Inferior parietal cortex (tissue), 1 donor: Measurements from ENCODE around the gene GTF2A1.

Experiments
- DNase-seq: peaks from one replicate; pipeline ENCODE4 v3.0.0-alpha.2; 2016; ENCODE audit errors: extremely low spot score

Gene GTF2A1

GRCh38 chr14:81137316-81137715 lies 83.4 kb downstream of the GTF2A1 start:
- DNase-seq = no peak

DNA sequence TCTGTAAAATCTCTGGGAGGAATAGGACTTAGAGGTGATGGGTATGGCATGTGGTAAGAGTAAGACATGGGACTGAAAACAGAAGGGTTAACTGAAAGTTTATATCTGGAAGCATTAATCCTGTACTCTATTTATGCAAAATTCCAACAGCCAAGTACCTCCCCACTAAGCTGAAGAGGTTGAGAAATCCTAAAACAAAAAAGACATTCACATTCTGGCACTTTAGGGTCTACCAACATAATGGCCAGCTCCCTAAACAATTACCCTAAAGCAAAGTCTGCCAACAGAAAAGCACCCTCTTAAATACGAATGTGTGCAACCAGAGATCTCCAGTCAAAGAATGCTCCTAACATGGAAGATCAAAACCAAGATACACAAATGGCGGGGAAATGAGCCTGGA lies 87.4 kb downstream of the GTF2A1 start:
- DNase-seq = no peak

- no peak for DNase-seq
Measured at GRCh38 chr14:81132468-81132867, 88.3 kb downstream of the GTF2A1 start.

DNA sequence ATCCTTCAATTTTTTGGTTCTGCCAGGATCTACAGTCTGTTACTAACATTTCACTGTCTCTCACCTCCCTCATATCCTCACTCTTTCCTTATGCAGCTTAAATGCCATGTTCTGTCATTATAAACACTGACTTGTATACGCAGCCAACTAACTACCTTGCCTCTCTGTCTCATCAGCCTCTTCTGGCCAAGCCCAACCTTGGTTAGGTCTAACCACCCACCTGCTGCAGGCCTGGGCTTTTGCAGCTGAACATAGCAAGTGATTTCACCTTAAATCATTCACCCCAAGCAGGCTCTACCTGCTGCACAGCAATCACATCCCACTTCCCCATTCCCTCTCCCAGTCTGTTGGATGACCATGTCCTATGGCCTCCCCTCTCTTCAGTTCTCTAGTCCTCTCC lies 91.5 kb downstream of the GTF2A1 start:
- DNase-seq = no peak

GRCh38 chr14:81127785-81128184 lies 93.0 kb downstream of the GTF2A1 start:
- no peak for DNase-seq

DNA sequence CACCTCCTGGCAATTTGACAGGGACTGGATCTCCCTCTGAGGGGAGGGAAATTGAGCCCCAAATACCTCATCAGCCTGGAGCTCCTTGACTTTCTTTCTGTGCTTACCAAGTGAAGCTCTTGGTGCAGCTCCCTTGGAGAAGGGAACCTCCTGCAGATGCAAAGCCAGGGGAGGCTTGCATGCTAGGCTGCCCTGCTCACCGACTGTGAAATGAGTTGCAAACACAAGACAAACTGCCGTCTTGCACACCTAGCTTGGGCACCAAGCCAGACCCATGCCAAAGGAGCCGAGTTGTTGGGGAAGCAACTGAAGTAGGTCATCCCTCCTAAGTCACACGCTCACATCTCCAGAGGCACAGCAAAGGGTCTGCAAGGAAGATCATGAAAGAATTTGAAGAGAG lies 95.2 kb downstream of the GTF2A1 start:
- no peak for DNase-seq
